ENCODE measurements around the gene HS3ST4.
"Not testable (repeated sequence)": the region's sequence is repeated elsewhere in the genome, so short reads cannot be mapped to it uniquely, and the experiment has no call there.

HS3ST4 gene

DNA sequence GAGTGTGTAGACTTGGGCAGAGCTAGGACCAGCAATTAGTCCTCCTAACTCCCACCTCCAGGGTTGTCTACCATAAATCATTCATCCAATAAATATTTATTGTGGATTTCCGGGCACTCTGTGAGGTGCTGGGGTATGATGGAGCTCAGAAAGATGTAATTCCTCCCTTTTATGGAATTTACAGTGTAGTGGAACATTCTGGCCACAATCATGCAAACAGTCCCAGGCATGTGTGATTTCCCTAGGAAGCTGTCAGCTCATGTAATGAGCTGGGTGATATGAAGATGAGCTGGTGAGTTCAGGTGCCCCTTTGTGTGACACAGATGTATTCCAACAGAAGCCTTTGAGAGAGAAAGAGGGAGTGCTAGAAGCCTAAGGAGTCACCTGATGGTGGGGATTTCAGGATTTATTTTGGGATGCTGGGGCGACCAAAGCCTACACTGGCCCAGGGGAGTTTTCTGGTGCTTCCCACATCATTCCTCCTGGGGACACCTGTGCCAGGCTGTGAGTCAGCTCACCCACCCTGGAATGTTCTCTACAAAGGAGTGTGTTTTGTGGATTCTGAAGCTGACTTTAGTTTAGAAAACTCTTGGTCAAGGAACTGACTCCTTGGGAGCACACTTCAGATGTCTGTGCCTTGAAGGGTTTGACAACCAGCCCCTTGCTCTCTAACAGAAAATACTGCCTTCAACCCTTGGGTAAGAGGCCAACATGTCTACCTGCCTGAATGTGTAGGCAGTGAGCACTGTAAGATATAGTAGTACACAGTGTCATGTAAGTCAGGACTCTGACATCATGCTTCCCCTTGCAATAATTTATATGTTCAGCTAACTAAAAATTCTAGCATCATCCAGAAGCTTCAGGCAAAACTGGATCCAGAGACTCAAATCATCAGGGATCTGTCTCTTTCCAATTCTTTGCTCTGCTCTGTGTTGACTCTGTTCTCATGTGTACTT lies 42.9 kb downstream of the HS3ST4 start:
- DNase-seq, result no peak

DNA sequence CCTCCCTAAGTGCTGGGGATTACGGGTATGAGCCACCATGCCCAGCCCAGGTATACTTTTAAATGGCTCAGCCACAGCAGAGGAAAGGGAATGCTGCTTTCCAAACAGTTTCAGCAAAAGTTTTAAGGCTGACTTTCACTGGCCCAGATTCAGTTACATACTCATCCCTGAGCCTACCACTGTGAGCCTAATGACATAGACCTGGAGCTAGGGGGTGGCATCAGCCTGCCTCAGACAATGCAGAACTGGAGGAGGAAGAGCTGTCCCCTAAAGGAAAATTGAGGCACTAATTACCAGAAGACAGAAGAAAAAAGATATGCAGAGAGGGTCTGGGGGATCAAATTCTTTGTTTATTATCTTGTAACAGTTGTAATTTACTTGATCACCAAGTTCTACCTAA lies 43.9 kb downstream of the HS3ST4 start:
- DNase-seq, result no peak

DNA sequence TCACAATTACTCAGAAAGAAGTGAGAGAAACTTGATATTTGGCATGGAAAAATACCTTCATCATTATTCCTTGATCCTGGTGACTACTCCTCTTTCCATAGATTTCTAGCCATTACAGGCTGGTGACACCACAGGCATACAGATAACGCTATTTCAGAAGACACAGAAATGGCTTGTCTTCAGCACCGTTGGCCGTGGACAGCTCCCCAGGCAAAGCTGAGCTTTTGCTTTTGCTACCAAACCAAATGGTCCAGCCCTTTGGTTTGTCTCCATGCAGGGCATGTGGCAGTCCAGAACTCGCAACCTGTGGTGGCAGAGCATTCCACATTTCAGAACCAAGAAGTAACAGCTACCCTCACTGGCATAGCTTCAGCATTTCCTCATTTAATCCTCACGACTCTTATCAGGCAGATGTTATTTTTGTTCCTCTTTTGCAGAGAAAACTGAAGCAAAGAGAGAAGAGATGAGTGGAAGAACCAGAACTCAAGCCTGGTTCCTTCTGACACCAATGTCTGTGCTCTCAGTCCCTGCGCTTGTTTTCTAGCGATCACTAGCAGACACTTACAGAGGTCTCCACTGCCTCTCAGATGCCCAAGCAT lies 55.5 kb downstream of the HS3ST4 start:
- DNase-seq, result no peak

DNA sequence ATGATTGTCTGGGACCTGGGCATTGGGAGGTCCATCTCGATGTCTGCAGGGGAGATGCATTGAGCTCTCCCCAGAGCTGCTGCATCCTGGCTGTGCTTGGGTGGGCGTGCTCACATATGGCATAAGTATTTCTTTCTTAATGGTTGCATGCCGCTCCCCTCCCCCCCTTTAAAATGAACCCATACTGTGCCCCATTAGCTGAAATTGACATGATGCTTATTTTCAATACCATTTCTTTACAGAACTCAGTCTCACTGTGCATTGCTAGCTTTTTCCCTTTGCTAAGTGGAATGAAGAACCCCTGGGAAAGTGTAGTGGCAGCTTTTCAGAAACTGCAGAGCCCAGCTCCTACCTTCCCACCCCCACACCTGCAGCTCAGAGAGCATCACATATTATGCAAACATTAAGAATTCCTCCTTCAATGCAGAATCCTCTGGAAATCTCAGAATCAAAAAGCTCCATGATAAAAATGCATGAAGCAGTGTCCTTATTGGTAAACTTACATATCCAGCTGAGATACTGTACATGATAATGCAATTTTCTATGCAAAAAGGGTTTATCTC lies 56.4 kb downstream of the HS3ST4 start:
- no peak for DNase-seq

DNA sequence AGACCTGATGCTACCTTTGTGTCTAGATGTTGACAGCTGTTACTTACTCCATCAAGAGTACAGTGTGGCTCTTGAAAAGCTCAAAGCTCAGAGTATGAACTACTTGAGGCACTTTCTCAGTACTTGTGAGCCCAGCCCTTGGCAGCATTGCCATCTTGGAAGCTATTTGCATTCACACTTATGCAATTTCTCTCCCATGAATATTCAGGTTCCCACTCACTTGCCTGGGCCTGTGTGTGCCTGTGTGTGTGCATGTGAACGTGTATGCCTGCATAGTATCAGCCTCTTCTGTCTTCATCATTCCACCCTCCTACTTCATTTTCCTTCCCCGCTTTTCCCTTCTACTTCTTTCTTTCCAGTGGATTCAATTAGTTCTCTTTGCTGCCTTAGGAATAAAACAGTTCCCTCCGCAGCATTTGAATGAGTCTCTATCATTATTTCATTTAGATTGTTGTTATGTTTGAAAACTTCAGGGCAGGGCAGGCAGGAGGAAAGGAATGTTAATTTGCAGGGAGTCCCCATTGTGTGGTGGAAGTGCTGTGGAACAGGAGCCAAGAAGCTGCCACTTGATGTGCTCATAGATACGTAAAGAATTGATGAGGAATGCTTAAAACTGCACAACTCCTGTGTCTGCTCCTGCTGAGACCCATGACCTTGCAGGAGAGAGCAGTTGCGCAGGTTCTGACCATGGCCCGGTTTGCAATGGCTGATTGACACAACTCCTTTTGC lies 58.9 kb downstream of the HS3ST4 start:
- no peak for DNase-seq

DNA sequence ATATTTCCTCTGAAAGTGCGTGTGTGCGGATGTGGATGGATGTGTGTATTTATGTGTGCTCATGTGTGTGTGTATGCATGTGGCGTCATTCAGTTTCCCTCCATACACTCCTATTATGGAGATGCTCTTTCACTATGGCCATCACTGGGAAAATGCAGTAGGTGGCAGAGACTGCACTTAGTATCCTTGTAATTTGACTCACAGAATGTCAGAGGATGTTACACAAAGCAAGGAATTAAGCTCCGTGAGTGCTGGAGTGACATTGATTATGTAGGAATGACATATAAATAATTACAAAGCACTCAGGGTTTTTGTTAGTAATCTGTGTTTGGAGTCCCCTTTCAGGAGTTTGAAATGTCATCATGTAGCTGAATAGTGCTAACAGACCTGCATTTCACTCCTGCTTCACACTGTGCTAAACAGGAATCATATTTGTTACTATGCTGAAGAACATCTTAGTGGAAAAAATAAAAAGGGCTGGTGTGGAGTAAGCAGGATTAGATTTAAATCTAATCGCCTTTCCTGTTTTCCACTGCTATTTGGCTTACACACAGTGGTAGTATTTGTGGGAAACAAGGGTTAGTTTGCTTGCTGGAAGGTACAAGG lies 59.6 kb downstream of the HS3ST4 start:
- DNase-seq, result no peak

DNA sequence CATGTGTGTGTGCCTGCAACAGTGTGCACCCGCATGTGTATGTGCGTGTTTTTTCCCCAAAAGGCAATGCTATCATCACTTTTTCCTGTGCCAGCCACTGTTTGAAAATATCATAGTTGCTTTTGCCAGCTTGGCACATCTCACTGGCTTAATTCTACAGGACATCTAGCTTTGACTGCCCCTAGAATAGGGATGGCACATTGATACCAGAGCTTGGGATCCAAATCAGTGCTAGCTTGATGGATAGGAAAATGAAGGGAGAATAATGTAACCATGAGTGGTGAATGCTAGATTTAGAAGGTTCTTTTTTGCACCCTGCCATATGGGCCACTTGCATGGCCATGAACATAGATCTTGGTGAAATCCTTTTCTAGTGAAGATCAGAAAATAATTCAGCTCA lies 72.7 kb downstream of the HS3ST4 start:
- DNase-seq, result no peak

DNA sequence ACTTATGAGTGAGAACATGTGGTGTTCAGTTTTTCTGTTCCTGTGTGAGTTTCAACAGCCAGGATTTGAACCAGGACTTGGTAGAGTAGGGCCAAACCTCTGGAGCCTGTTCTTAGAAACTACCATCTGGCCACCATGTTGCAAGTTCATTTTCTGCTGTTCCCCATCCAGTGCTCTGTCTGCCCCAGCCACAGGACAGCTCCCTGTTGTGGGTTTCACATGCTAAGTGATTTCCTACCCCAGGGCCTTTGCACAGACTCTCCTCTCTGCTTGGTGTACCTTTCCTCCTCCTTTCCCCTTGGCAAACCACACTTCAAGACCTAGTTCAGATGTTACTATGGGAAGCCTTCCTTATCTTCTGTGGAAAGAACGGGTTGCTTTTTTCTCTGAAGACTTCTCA lies 79.5 kb downstream of the HS3ST4 start:
- DNase-seq, result no peak

DNA sequence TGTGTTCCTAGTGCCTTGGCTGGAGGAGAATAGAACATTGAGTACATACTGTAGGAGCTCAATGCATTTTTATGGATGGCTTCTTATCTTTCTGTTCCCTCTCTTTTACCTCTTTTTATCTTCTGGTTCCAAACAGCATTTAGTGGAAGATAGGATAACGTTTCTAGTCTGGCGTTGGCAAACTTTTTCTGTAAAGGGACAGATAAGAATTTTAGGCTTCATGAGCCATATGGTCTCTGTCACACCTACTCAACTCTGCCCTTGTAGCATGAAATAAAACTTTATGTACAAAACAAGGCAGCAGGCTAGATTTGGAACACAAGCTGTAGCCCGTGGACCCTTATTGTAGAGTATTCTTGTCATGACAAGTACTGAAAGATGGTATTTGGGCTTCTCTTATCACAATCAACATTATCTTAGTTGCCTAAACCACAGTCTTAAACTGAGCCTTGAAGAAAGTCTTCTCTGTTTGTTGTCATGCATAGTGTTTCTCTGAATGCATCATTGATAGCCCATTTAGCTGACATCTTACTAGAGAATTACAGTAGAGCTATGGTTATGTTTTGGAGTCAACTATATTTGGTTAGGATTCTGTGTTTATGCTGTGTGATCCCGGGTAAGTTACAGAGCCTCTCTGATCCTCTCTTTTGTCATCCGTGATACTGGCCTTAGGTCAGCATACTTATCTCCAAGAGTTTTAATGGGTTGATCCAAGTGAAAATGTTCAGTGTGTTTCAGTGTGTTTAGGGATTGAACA lies 80.2 kb downstream of the HS3ST4 start:
- no peak for DNase-seq

DNA sequence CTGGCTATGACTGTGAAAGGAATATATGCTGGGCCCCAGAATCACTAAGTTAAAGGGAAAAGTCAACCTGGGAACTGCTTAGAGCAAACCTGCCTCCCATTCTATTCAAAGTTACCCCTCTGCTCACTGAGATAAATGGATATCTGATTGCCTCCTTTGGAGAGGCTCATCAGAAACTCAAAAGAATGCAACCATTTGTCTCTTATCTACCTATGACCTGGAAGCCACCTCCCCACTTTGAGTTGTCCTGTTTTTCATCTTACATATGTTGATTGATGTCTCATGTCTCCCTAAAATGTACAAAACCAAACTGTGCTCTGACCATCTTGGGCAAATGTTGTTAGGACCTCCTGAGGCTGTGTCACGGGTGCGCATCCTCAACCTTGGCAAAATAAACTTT lies 84.5 kb downstream of the HS3ST4 start:
- not testable (repeated sequence) for DNase-seq

DNA sequence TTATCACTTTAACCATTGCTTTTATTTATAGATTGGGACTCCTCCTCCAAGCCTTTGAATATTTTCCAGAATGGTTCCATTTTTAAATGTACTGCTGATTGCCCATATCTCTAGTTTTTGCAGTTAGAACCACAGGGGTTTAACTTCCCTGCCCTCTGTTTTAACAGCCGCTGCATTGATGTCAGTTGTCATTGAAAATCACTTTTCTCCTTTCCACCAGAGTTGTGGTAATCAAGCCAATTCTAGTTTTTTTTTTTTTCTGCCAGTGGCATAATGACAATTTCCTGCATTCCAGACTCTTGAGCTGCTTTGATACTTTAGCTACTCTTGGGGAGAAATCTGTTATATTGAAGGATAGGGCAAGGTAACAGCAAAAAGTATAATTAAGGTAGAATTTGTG lies 91.5 kb downstream of the HS3ST4 start:
- no peak for DNase-seq

DNA sequence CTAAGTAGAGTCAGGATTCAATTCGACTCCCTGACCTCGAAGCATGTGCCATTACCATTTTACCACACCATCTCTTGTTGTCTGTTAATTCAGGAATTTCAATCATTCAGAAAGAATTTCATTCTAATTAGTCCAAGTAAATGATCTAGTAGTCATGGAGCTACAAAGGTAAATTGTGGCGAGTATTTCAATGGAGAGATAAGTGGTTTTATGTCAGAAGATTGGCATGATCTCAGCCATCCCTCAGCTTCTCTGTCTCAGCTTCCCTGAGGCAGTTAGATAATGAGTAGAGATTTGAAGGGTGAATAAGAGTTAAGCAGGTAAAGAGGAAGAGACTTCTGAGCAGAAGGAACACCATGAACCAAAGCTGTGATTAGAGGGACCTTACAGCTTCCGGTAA lies 93.6 kb downstream of the HS3ST4 start:
- DNase-seq, result no peak

DNA sequence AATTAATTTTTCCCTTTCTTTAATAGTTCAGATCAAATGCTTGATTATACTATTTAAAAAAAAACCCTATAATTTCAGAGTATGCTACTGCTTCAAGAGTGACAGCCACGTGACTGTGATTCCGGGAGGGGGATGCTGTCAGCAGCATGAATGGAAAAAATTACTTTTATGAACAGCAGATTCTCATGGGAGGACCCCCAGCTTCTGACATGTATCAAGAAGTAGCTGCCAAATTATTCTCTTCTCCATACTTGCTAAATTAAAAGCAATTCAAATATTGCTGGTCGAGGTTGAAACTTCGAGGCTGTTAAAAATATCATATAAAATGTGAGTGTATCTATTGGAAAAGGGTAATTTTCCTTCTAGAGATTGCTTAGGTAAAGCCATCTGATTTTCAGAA lies 95.0 kb downstream of the HS3ST4 start:
- DNase-seq, result no peak

DNA sequence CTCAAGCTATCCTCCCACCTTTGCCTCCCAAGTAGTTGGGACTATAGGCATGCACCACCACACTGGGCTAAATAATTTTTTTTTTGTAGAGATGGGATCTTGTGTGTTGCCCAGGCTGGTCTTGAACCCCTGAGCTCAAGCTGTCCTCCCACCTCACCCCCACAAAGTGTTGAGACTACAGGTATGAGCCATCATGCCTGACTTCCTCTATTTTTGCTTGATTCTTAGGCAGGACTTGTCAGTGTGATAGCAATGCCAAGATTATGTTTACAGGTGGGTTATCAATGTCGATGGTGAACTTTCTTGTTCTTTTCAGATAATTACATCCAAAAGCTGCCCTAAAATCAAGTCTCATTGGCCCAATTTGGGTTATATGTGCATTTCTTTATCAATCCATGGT lies 96.9 kb downstream of the HS3ST4 start:
- DNase-seq, result no peak

DNA sequence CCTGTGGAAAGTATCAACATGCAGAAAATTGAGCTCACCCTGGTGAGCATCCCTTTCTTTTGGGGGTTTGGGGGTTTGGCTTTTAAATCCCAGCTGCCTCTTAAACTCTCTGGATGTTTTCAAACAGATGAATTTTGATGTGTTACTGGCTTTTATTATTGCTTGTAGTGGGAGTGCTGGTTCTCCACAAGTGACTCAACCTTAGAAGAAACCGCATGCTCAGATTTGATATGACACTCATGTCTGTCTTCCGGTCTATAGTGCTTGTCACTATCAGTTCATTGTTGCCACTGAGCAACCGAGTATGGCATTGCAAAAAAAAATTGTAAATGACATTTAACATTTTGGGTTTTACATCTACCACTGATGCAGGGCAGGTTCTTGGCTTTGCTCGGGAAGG lies 104.5 kb downstream of the HS3ST4 start:
- DNase-seq, result no peak

DNA sequence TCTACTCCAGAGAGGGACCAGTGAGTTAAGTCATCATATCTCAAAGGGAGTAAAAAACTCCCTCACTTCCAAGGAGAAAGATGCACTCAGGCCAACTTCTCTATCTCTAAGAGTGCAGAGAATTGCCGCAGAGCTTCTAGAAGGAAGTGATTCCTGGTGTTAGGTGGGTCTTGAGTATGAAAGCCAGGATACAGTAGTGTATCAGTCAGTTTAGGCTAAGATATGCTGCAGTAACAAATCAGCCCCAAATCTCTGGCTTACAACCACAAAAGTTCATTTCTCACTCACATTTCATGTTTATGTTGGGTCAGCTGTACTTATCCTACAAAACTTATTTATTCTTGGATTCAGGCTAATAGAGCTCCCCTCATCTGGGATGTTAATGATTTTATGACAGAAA lies 106.3 kb downstream of the HS3ST4 start:
- DNase-seq, result no peak

DNA sequence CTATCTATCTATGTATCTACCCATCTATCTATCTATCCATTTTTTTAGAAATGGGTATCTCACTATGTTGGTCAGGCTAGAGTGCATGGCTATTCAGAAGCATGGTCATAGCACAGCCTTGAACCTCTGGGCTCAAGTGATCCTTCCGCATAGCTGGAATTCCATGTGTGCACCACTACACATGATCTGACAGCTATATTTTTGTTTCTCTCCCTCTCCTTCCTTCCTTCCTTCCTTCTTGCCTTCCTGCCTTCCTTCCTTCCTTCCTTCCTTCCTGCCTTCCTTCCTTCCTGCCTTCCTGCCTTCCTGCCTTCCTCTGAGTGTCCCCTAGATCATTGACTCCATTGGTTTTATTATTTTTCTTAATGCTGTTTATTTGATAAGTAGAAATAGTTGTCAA lies 108.1 kb downstream of the HS3ST4 start:
- DNase-seq, result no peak

DNA sequence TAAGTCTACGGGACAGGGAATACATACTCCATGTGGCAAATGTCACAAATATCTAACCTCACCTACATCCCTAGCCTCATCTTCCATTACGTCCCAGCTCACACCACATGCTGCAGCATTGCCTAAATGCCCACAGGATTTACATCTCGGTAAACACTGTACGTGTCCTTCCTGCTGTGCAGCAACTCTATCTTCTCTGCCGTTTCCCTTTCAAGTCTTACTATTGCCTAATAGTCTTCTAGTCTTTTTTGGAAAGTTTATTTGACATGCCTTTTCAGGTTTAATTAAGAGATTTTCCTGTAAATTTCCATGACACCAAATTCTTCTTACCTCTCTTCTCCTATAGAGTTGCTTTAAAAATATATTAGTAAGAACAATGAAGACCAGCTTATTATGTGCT lies 120.5 kb downstream of the HS3ST4 start:
- no peak for DNase-seq

DNA sequence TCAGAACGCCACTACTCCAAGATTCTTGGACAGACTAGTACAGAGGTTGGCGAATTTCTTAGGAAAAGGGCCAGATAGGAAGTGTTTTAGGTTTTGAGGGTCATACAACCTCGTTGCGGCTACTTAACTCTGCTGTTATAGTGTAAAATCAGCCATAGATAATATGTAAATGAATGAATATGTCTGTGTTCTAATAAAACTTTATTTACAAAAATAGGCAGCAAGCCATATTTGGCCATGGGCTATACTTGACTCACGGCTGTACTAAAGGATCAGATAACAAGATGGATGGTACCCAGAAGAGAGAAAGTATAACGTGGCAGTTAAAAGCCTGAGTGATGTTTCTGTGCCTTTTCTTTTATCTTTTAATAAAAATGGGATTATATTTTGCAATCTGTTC lies 125.5 kb downstream of the HS3ST4 start:
- no peak for DNase-seq

DNA sequence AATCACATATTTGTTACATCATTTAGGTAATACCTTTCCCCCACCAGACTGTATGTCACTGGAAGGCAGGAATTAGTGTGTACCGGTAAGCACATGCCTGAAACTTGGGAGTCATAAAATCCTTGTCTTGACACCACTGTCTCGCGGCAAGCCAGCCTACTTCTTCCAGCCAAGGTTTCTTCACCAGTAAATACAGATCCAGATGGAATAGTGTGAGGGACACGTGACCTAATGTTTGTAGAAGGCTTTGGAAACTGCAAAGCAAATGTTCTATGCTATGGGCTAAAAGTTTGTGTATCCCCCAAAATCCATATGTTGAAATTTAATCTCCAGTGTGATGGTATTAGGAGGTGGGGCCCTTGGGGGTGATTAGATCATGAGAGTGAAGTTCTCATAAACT lies 126.1 kb downstream of the HS3ST4 start:
- no peak for DNase-seq

DNA sequence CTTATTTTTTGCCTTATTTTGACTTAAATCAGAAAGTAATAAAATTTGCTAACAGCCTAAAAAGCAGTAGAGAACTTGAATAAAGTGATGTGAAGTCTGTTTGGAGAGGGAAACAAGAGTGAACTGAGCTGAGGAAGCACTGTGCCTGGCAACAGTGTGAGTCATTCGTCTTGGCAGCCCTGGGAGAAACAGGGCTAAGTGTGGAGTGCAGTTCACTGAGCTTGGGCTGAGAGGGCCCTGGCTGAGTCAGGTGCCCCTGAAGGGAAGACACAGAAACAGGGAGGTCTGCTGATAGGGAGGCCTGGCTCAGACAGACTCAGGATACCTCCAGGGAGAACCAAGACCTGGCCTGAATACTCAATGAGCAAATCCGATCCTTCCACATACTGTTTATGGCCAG lies 132.1 kb downstream of the HS3ST4 start:
- DNase-seq, result no peak

DNA sequence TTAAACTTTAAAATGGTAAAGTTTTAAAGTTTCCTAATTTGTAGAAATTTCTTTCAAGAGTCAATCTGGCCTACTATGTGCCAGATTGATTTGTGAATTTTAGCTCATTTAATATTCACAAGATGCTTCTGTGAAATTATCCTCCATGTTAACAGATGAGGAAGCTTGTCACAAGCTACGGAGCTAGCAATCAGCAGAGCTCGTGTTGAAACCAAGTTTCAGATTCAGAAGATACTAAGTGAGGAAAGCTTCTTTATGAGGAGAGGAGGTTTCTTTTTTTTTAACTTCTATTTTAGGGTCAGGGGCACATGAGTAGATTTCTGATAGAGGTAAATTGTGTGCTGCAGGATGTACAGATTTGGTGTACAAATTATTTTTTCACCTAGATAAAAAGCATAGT lies 135.9 kb downstream of the HS3ST4 start:
- DNase-seq, result no peak

Measured in activated CD4-positive, CD25-positive, alpha-beta regulatory T cell treated with anti-CD3 and anti-CD28 coated beads, Interleukin-2, amount 50 U/mL, for 72 hours (primary cell).